ENCODE data around the gene FAAP20. TPM values are rescaled to one million over a fixed set of nuclear protein-coding genes. Genes with fewer than 3 reads are reported as not detected.

Gene FAAP20
- total and polyA plus RNA-seq, 8 donors: 17.2 to 75.6 (median 24.1) TPM

DNA sequence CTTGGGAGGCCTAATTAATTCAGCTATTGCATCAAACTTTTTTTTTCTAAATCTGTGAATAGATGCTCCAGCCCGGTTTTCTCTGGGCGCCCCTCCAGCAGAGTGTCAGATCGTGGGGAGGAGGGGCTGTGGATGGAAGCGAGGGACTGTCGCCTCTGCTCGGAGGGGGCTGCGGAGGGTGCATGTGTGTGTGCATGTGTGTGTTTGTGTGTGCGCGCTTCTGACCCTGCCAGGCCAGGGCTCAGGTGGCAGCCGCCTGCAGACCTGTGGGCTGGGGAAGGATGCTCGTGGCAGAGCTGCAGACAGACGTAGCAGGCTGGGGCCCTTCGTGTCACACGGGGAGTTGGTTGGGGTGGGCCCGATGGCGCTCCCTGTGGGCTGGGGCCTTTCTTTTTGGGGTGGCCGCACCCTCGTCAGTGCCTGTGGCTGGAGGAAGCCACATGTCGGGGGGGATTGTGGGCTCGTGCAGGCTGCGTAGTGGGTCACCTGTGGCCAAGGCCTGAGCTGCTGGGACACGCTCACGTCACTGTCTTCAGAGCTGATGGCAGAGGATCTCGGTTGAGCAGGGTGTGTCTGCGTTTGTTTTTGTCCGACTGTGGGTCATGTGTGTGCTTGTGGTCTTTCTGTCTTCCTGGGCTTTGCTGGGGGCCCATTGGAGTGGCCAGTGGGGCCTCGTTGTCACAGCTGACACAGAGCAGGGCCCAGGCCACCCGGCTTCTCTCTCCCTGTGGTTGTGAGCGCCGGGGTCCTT, 36.4 kb upstream of the FAAP20 start:
- no peaks in the 10 kb centered on the region for H3K36me3 ChIP-seq
- TF ChIP-seq, protein P1, sequence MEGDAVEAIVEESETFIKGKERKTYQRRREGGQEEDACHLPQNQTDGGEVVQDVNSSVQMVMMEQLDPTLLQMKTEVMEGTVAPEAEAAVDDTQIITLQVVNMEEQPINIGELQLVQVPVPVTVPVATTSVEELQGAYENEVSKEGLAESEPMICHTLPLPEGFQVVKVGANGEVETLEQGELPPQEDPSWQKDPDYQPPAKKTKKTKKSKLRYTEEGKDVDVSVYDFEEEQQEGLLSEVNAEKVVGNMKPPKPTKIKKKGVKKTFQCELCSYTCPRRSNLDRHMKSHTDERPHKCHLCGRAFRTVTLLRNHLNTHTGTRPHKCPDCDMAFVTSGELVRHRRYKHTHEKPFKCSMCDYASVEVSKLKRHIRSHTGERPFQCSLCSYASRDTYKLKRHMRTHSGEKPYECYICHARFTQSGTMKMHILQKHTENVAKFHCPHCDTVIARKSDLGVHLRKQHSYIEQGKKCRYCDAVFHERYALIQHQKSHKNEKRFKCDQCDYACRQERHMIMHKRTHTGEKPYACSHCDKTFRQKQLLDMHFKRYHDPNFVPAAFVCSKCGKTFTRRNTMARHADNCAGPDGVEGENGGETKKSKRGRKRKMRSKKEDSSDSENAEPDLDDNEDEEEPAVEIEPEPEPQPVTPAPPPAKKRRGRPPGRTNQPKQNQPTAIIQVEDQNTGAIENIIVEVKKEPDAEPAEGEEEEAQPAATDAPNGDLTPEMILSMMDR (IDR thresholded peaks at IDR 0.05): no peak
- FAIRE-seq (no peak), DNase-seq (peak in 2 of 6 donors; percentile 60 to 64), ATAC-seq (no peak)
- H3K27me3 ChIP-seq: no peaks in the 10 kb centered on the region
- peak overlapping the region; percentile 31 to 64 (median 48) for H3K4me3 ChIP-seq
- 49 to 56% methylated on average over 29 to 30 of the region's 30 CpGs for WGBS, 2 donors
- no peaks in the 10 kb centered on the region for H3K9me3 ChIP-seq
- intact Hi-C loops (cut with DNase I): loop anchor here in 1 of 3 donors (10.0 kb wide), 1 partner anchor 74 kb away; no protein-coding TSS in a partner anchor
- peak overlapping the region in 3 of 4 donors; percentile 42 to 63 (median 55) for H3K27ac ChIP-seq
- peaks cover 15 to 49% (median 30%) of the 10 kb centered on the region in 3 donors for H3K4me1 ChIP-seq

DNA sequence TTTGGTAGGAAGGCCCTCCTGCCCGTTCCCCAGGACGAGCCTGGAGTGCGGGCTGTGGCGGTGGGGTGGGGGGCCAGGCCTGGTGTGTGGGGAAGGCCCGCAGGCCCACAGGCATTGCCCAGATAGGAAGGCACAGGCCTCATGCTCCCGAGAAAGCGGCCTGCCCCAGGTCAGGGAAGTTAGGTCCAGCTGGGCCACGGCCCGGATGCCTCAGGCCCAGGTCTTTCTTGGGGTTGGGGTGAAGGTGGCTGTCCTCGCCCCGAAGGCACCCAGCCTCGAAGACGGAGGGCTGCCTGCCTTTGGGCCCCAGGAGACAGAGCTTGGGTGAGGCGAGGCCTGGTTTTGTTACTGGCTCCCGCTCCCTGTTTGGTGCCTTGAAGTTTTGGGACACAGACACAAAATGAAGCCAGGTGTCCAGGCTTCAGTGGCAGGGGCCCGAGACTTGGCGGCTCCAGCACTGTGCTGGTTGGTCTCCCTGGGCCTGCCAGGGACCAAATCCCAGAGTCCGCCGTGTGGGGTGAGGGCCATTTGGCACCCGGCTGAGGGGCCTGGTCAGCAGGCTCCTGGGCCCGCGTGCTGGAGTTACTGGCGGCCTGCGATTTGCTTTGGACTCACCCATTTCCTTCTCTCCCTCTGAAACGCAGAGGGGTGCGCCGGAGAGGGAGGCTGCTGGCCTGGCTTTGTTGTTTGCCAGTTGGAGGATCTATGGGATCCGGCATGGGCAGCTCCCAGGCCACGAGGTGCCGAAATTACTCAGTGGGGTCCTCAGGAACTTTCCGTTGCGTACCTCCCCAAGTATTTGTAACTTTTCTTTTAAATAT, 35.5 kb upstream of the FAAP20 start:
- peaks cover 11 to 42% (median 30%) of the 10 kb centered on the region in 3 donors for H3K4me1 ChIP-seq
- H3K4me3 ChIP-seq: peak overlapping the region; percentile 31 to 64 (median 48)
- peak overlapping the region; percentile 9 to 63 (median 47) for H3K27ac ChIP-seq
- no peak for FAIRE-seq
- no peaks in the 10 kb centered on the region for H3K9me3 ChIP-seq
- DNase-seq: peak in 5 of 6 donors; percentile 24 to 82 (median 55)
- no peaks in the 10 kb centered on the region for H3K27me3 ChIP-seq
- H3K36me3 ChIP-seq: no peaks in the 10 kb centered on the region
- TF ChIP-seq, protein P1 (IDR thresholded peaks at IDR 0.05): no peak
- 55 to 61% methylated on average over 28 to 32 of the region's 32 CpGs for WGBS, 2 donors
- intact Hi-C loops (cut with DNase I): loop anchor here in 1 of 3 donors (10.0 kb wide), 1 partner anchor 75 kb away; no protein-coding TSS in a partner anchor
- no peak for ATAC-seq

DNA sequence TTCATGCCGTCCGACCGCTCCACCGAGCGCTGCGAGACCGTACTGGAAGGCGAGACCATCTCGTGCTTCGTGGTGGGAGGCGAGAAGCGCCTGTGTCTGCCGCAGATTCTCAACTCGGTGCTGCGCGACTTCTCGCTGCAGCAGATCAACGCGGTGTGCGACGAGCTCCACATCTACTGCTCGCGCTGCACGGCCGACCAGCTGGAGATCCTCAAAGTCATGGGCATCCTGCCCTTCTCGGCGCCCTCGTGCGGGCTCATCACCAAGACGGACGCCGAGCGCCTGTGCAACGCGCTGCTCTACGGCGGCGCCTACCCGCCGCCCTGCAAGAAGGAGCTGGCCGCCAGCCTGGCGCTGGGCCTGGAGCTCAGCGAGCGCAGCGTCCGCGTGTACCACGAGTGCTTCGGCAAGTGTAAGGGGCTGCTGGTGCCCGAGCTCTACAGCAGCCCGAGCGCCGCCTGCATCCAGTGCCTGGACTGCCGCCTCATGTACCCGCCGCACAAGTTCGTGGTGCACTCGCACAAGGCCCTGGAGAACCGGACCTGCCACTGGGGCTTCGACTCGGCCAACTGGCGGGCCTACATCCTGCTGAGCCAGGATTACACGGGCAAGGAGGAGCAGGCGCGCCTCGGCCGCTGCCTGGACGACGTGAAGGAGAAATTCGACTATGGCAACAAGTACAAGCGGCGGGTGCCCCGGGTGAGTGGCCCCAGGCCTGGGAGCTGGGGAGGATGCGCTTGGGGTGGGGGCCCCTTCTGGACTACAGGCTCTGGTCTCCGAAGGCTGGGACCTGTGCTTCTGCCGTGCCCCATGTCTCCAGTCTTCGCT, 34.7 kb upstream of the FAAP20 start:
- Histone ChIP-seq H3K4me3 (peak overlapping the region; percentile 38 to 64 (median 48)), H3K27ac (peak overlapping the region; percentile 9 to 63 (median 43)), H3K27me3 (no peaks in the 10 kb centered on the region), H3K4me1 (peaks cover 10 to 37% (median 30%) of the 10 kb centered on the region in 3 donors), H3K36me3 (no peaks in the 10 kb centered on the region), H3K9me3 (no peaks in the 10 kb centered on the region)
- peak; percentile 66 to 92 (median 79) for DNase-seq
- 9 to 10% methylated on average over 77 of the region's 77 CpGs for WGBS, 2 donors
- intact Hi-C loops (cut with DNase I): no loop called here
- TF ChIP-seq, protein P1 (IDR thresholded peaks at IDR 0.05): no peak
- peak; percentile 9 to 42 (median 33) for ATAC-seq
- no peak for FAIRE-seq

DNA sequence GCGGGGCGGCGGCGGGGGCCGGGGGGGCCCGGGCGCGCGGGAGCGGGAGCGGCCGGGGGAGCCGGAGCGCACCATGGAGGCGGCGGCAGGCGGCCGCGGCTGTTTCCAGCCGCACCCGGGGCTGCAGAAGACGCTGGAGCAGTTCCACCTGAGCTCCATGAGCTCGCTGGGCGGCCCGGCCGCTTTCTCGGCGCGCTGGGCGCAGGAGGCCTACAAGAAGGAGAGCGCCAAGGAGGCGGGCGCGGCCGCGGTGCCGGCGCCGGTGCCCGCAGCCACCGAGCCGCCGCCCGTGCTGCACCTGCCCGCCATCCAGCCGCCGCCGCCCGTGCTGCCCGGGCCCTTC, 34.1 kb upstream of the FAAP20 start:
- WGBS, 2 donors: 0% methylated on average over 28 to 50 of the region's 50 CpGs
- Histone ChIP-seq H3K36me3 (no peaks in the 10 kb centered on the region), H3K27me3 (no peaks in the 10 kb centered on the region), H3K4me3 (peak overlapping the region; percentile 38 to 64 (median 48)), H3K4me1 (peaks cover 10 to 31% (median 30%) of the 10 kb centered on the region in 3 donors), H3K9me3 (no peaks in the 10 kb centered on the region), H3K27ac (peak overlapping the region in 3 of 4 donors; percentile 33 to 63 (median 44))
- TF ChIP-seq, protein P1 (IDR thresholded peaks at IDR 0.05): no peak
- intact Hi-C loops (cut with DNase I): no loop called here
- no peak for ATAC-seq
- DNase-seq: peak in 5 of 6 donors; percentile 25 to 87 (median 60)
- no peak for FAIRE-seq

Data from pancreas (tissue), 10 donors.